OCI-LY3 (cell line): ENCODE measurements around the gene PDCD6IP.

Source experiments
- CTCF ChIP-seq: fragments of 200-600, 300-600 bp; sonication (generic); IDR thresholded peaks from 2 replicates; pipeline ENCODE4 v1.5.1; 2014; ENCODE audit warnings: antibody characterized with exemption, low read length, low read depth
- EZH2phosphoT487 ChIP-seq: fragments of 200-600 bp; shearing (Covaris generic); IDR thresholded peaks from 2 replicates; pipeline ENCODE4 v1.6.1; 2018; ENCODE audit warnings: antibody characterized with exemption, mixed run types, low read depth

- TF ChIP-seq CTCF (no peak), EZH2phosphoT487 (no peak)
Observed at GRCh38 chr3:33803894-33804526, 5.6 kb downstream of the PDCD6IP start.
